ENCODE data around the gene KIF1A. TPM values are rescaled to one million over a fixed set of nuclear protein-coding genes. Genes with fewer than 3 reads are reported as not detected.
A peak's percentile ranks its signal among the peaks of the same experiment; 100 is the strongest.
"Not testable (repeated sequence)": the region's sequence is repeated elsewhere in the genome, so short reads cannot be mapped to it uniquely, and the experiment has no call there.

Gene KIF1A
- total RNA-seq, 1 donor from 2014 or later: 29.9 TPM

GRCh38 chr2:240687045-240687740, 132.8 kb downstream of the KIF1A start:
- Mint-ChIP-seq H3K36me3 (no peaks in the 10 kb centered on the region), H3K27ac (peak overlapping the region; percentile 61), H3K27me3 (ENCODE audit: insufficient read depth, low read depth) (peaks cover 2% of the 10 kb centered on the region), H3K4me1 (no peaks in the 10 kb centered on the region), H3K9me3 (no peaks in the 10 kb centered on the region), H3K4me3 (no peak overlapping the region)
- Histone ChIP-seq H3K4me3 (no peak overlapping the region), H3K27me3 (no peaks in the 10 kb centered on the region), H3F3A (ENCODE audit: low read depth) (no peaks in the 10 kb centered on the region), H3K4me1 (no peaks in the 10 kb centered on the region), H3K4me2 (no peak overlapping the region), H3K9me3 (ENCODE audit: low read depth) (no peaks in the 10 kb centered on the region), H3K9ac (no peak overlapping the region), H3K27ac (no peak overlapping the region), H3K79me2 (ENCODE audit: low read depth) (no peaks in the 10 kb centered on the region), H3K36me3 (no peaks in the 10 kb centered on the region), H4K20me1 (ENCODE audit: low read depth) (no peaks in the 10 kb centered on the region), H2AFZ (replicated peaks) (no peak overlapping the region)
- DNase-seq (ENCODE audit: low spot score): no peak
- no peak for TF ChIP-seq CTCF (IDR thresholded peaks at IDR 0.05)
- TF ChIP-seq EZH2phosphoT487 (IDR thresholded peaks at IDR 0.05): no peak
- TF ChIP-seq EZH2 (IDR thresholded peaks at IDR 0.05): no peak

- H3K4me3 Mint-ChIP-seq: no peak overlapping the region
- H3K4me1 ChIP-seq: no peaks in the 10 kb centered on the region
- peaks cover 2% of the 10 kb centered on the region for H3K27me3 Mint-ChIP-seq (ENCODE audit: insufficient read depth, low read depth)
- H3K79me2 ChIP-seq (ENCODE audit: low read depth): no peaks in the 10 kb centered on the region
- no peaks in the 10 kb centered on the region for H3K36me3 ChIP-seq
- no peaks in the 10 kb centered on the region for H3K27me3 ChIP-seq
- no peak for DNase-seq (ENCODE audit: low spot score)
- no peak overlapping the region for H3K27ac ChIP-seq
- H3K9ac ChIP-seq: no peak overlapping the region
- H3K9me3 ChIP-seq (ENCODE audit: low read depth): no peaks in the 10 kb centered on the region
- H3F3A ChIP-seq (ENCODE audit: low read depth): no peaks in the 10 kb centered on the region
- H4K20me1 ChIP-seq (ENCODE audit: low read depth): no peaks in the 10 kb centered on the region
- H3K4me1 Mint-ChIP-seq: no peaks in the 10 kb centered on the region
- TF ChIP-seq CTCF (IDR thresholded peaks at IDR 0.05) (no peak), EZH2 (IDR thresholded peaks at IDR 0.05) (no peak), EZH2phosphoT487 (IDR thresholded peaks at IDR 0.05) (no peak)
- H3K36me3 Mint-ChIP-seq: no peaks in the 10 kb centered on the region
- H3K9me3 Mint-ChIP-seq: no peaks in the 10 kb centered on the region
- H2AFZ ChIP-seq (replicated peaks): no peak overlapping the region
- no peak overlapping the region for H3K4me2 ChIP-seq
- no peak overlapping the region for H3K4me3 ChIP-seq
- H3K27ac Mint-ChIP-seq: peak overlapping the region; percentile 27
Observed at GRCh38 chr2:240686460-240686859, 133.6 kb downstream of the KIF1A start.

- Histone ChIP-seq H3K4me1 (no peaks in the 10 kb centered on the region), H3K4me2 (no peak overlapping the region), H3K9ac (no peak overlapping the region), H3F3A (ENCODE audit: low read depth) (no peaks in the 10 kb centered on the region), H3K27ac (no peak overlapping the region), H3K79me2 (ENCODE audit: low read depth) (no peaks in the 10 kb centered on the region), H4K20me1 (ENCODE audit: low read depth) (no peaks in the 10 kb centered on the region), H3K4me3 (no peak overlapping the region), H3K9me3 (ENCODE audit: low read depth) (no peaks in the 10 kb centered on the region), H3K36me3 (no peaks in the 10 kb centered on the region), H3K27me3 (no peaks in the 10 kb centered on the region), H2AFZ (replicated peaks) (peak overlapping the region; percentile 37)
- H3K9me3 Mint-ChIP-seq: no peaks in the 10 kb centered on the region
- peak overlapping the region; percentile 27 for H3K27ac Mint-ChIP-seq
- TF ChIP-seq EZH2 (IDR thresholded peaks at IDR 0.05): no peak
- TF ChIP-seq EZH2phosphoT487 (IDR thresholded peaks at IDR 0.05): no peak
- TF ChIP-seq CTCF (IDR thresholded peaks at IDR 0.05): no peak
- peaks cover 2% of the 10 kb centered on the region for H3K27me3 Mint-ChIP-seq (ENCODE audit: insufficient read depth, low read depth)
- H3K4me1 Mint-ChIP-seq: no peaks in the 10 kb centered on the region
- no peaks in the 10 kb centered on the region for H3K36me3 Mint-ChIP-seq
- H3K4me3 Mint-ChIP-seq: no peak overlapping the region
- peak; percentile 42 for DNase-seq (ENCODE audit: low spot score)
Observed at GRCh38 chr2:240685771-240686371, 134.1 kb downstream of the KIF1A start.

- H3K4me3 ChIP-seq; H3K27ac ChIP-seq; H2AFZ ChIP-seq (replicated peaks); H3K27ac Mint-ChIP-seq; H3K4me3 Mint-ChIP-seq; H3K4me1 ChIP-seq; H3K79me2 ChIP-seq (ENCODE audit: low read depth); H3F3A ChIP-seq (ENCODE audit: low read depth); DNase-seq (ENCODE audit: low spot score); H3K4me1 Mint-ChIP-seq; H3K27me3 ChIP-seq; H3K27me3 Mint-ChIP-seq (ENCODE audit: insufficient read depth, low read depth); H3K4me2 ChIP-seq; H3K36me3 ChIP-seq; H4K20me1 ChIP-seq (ENCODE audit: low read depth); H3K9me3 ChIP-seq (ENCODE audit: low read depth); H3K9me3 Mint-ChIP-seq; H3K36me3 Mint-ChIP-seq; H3K9ac ChIP-seq: not testable (repeated sequence)
Observed at GRCh38 chr2:240683980-240684728, 135.9 kb downstream of the KIF1A start.

- not testable (repeated sequence) for H3K4me2 ChIP-seq; H4K20me1 ChIP-seq (ENCODE audit: low read depth); H3K4me3 Mint-ChIP-seq; H3K27ac ChIP-seq; DNase-seq (ENCODE audit: low spot score); H3K9me3 ChIP-seq (ENCODE audit: low read depth); H3K9ac ChIP-seq; H3K36me3 ChIP-seq; H3K27ac Mint-ChIP-seq; H3K4me1 ChIP-seq; H3F3A ChIP-seq (ENCODE audit: low read depth); H3K9me3 Mint-ChIP-seq; H3K4me1 Mint-ChIP-seq; H3K79me2 ChIP-seq (ENCODE audit: low read depth); H3K4me3 ChIP-seq; H3K27me3 Mint-ChIP-seq (ENCODE audit: insufficient read depth, low read depth); H3K27me3 ChIP-seq; H2AFZ ChIP-seq (replicated peaks); H3K36me3 Mint-ChIP-seq
Observed at GRCh38 chr2:240683329-240683979, 136.6 kb downstream of the KIF1A start.
